Measurements from ENCODE around the gene JUND.

DNA sequence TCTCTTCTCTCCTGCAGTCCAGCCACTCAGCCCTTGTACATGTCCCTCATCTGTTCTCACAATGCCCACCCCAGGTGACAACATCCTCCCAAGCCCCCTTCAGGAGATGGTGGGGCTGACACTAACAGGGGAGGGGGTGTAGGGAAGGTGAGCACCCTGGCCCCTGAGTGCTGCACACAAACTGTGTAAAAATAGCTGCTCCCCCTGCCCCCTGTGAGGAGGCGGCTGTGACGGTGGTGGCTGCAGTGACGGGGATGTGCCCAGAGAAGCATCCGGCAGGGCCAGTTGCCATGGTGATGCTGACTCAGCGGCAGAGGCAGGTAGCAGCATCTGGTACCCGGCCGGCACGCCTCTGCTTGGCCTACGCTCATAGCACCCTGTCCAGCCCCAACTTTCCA is 13.0 kb upstream of the JUND start:
- TF ChIP-seq CTCF (IDR thresholded peaks at IDR 0.05 in 4 of 5, conservative IDR thresholded peaks at IDR 0.05 in 1 of 5): no peak
- TF ChIP-seq POLR2A (IDR thresholded peaks at IDR 0.05): no peak

Measured in gastrocnemius medialis (tissue), 4 donors.